HL-60 (cell line): ENCODE measurements around the gene OGFR.

Experiments used
- DNase-seq, 2 experiments: peaks; one replicate each; pipeline ENCODE4 v3.0.0-alpha.2; 2010 to 2020; ENCODE audit warnings: low read depth in 1 of 2, low spot score in 1 of 2
- H3K27ac ChIP-seq: fragments of 250-450 bp; sonication (Bioruptor Pico); replicated peaks from 2 replicates; pipeline ENCODE4 v1.5.1; 2020; ENCODE audit warnings: mild to moderate bottlenecking, moderate library complexity
- H3K27me3 ChIP-seq: fragments of 250-450 bp; sonication (Bioruptor Pico); 2 replicates; pipeline ENCODE4 v1.5.1; 2021; ENCODE audit warnings: mild to moderate bottlenecking, moderate library complexity; ENCODE audit not compliant: insufficient read depth, poor library complexity, severe bottlenecking
- H3K4me3 ChIP-seq: replicated peaks from 2 replicates; pipeline ENCODE4 v1.5.1; 2011; ENCODE audit warnings: mild to moderate bottlenecking, control low read depth, low read length; ENCODE audit not compliant: insufficient read depth
- CTCF ChIP-seq: IDR thresholded peaks from one replicate; pipeline ENCODE4 v1.5.1; 2011; ENCODE audit warnings: low read length, control low read depth, inconsistent platforms; ENCODE audit not compliant: insufficient read depth
- GABPA ChIP-seq: IDR thresholded peaks from 2 replicates; pipeline ENCODE4 v1.6.1; 2012; ENCODE audit warnings: low read depth
- POLR2AphosphoS5 ChIP-seq: IDR thresholded peaks from 2 replicates; pipeline ENCODE4 v1.6.1; 2012; ENCODE audit warnings: low read depth
- REST ChIP-seq: IDR thresholded peaks from 2 replicates; pipeline ENCODE4 v1.6.1; 2012; ENCODE audit warnings: low read depth; ENCODE audit not compliant: insufficient replicate concordance
- SPI1 ChIP-seq: IDR thresholded peaks from 2 replicates; pipeline ENCODE4 v1.6.1; 2012; ENCODE audit warnings: low read depth, mild to moderate bottlenecking, borderline replicate concordance

The OGFR gene

GRCh38 chr20:62760856-62761758 is 43.5 kb upstream of the OGFR start:
- DNase-seq, result no peak
- no peaks in the 10 kb centered on the region for H3K27me3 ChIP-seq
- no peak overlapping the region for H3K4me3 ChIP-seq
- H3K27ac ChIP-seq, result no peak overlapping the region
- no peak for TF ChIP-seq POLR2AphosphoS5
- no peak for TF ChIP-seq REST
- TF ChIP-seq GABPA, result no peak
- no peak for TF ChIP-seq SPI1
- TF ChIP-seq CTCF, result no peak

GRCh38 chr20:62761759-62762131 is 42.9 kb upstream of the OGFR start:
- no peak for DNase-seq
- TF ChIP-seq POLR2AphosphoS5, result no peak
- TF ChIP-seq REST, result no peak
- no peak for TF ChIP-seq SPI1
- no peak for TF ChIP-seq GABPA
- TF ChIP-seq CTCF, result no peak
- Histone ChIP-seq H3K27ac (no peak overlapping the region), H3K4me3 (no peak overlapping the region), H3K27me3 (no peaks in the 10 kb centered on the region)

GRCh38 chr20:62762376-62762775 is 42.3 kb upstream of the OGFR start:
- no peak for TF ChIP-seq REST
- H3K27me3 ChIP-seq, result no peaks in the 10 kb centered on the region

More at GRCh38 chr20:62762376-62762775, 42.3 kb upstream of the OGFR start:
- no peak for DNase-seq
- Histone ChIP-seq H3K4me3 (no peak overlapping the region), H3K27ac (no peak overlapping the region)
